Pancreas (tissue), 10 donors: ENCODE data around the gene ANKRD22. TPM values are rescaled to one million over a fixed set of nuclear protein-coding genes. Genes with fewer than 3 reads are reported as not detected.
A peak's percentile ranks its signal among the peaks of the same experiment; 100 is the strongest.

ENCODE experiments used
- ATAC-seq, 4 donors: fragments of 200-7000 bp; cut with Tn5 transposase; one replicate each; pipeline versions ENCODE4 v1.8.0 to v1.9.1; 2020; ENCODE audit warnings: mild to moderate bottlenecking in 4 of 4, moderate library complexity in 4 of 4
- DNase-seq, 6 donors: peaks; one replicate each; pipeline ENCODE4 v3.0.0-alpha.2; 2020
- FAIRE-seq: peaks from 2 replicates; lab custom pipeline; 2012; peaks lifted over from hg19 to GRCh38; lab: Jason Lieb, UNC
- H3K27ac ChIP-seq, 4 donors: fragments of 200-600 bp; sonication (generic); 1 replicate in 3 of 4; 2 replicates in 1 of 4; pipeline versions ENCODE4 v1.5.0 to v1.8.0; 2020
- H3K27me3 ChIP-seq, 4 donors: fragments of 200-600 bp; one replicate each; pipeline ENCODE4 v1.8.0; 2021
- H3K36me3 ChIP-seq, 3 donors: fragments of 200-600 bp; sonication (generic) in 1 of 3; one replicate each; pipeline versions ENCODE4 v1.5.0 to v1.8.0; 2020 to 2021
- H3K4me1 ChIP-seq, 3 donors: fragments of 200-600 bp; one replicate each; pipeline ENCODE4 v1.8.0; 2021
- H3K4me3 ChIP-seq, 4 donors: fragments of 200-600 bp; sonication (generic) in 2 of 4; one replicate each; pipeline versions ENCODE4 v1.5.0 to v1.8.0; 2020 to 2021
- H3K9me3 ChIP-seq, 4 donors: fragments of 200-600 bp; one replicate each; pipeline ENCODE4 v1.8.0; 2021
- CTCF ChIP-seq, 4 donors: fragments of 200-600 bp; sonication (generic) in 3 of 4; IDR thresholded peaks; one replicate each; pipeline versions ENCODE4 v1.5.0 to v1.8.0; 2021; ENCODE audit warnings: antibody characterized with exemption in 4 of 4
- WGBS, 2 donors: extraction: QIAGEN DNeasy Blood & Tissue Kit; methylation state at CpG; one replicate each; pipeline ENCODE4 v1.1.7; 2013; 5-methylcytosine and 5-hydroxymethylcytosine counted together
- intact Hi-C, 3 donors: fragments of 100-400 bp; cut with DNase I; formaldehyde crosslinking; loops; one replicate each; pipeline versions ENCODE4 v1.11.1 to v1.14.2; 2022
- polyA plus RNA-seq, 2 donors: library from polyadenylated mRNA; stranded (reverse); fragments of 200-250 nt; gene quantifications; one replicate each; pipeline ENCODE4 v1.2.3, GENCODE V29; 2013
- total RNA-seq, 6 donors: library from RNA; stranded (reverse); fragmentation: NEBNext Ultra II Directional in 4 of 6; extraction: Animal tissue kit (Norgen Biotek cat#: 25700) in 4 of 6; gene quantifications; one replicate each; pipeline versions ENCODE4 v1.2.1 to v1.2.4, GENCODE V29; 2021 to 2023
- donor health status: healthy with polysubstance abuse.
- donor health status: DM: no; HTN: no; CAD: no; lungs with moderate emphysema.
- donor health status: DM: no; HTN: no; CAD: no.
- donor health status: control.
- donor health status: control.
- donor health status: Bipolar disorder and iron deficiency.
- donor health status: DM: yes; HTN: yes; CAD: no.
- donor health status: DM: no; HTN: no; CAD: no.
- donor health status: DM: no; HTN: no; CAD: no.
- donor health status: DM: yes; HTN: yes; CAD: no.

Gene ANKRD22
- total and polyA plus RNA-seq, 8 donors: 2.3 to 17.4 (median 4.0) TPM

GRCh38 chr10:88896372-88896993 is 44.8 kb upstream of the ANKRD22 start:
- TF ChIP-seq CTCF (IDR thresholded peaks at IDR 0.05): no peak
- FAIRE-seq: peak; percentile 20
- no peak for DNase-seq
- H3K27ac ChIP-seq: no peak overlapping the region
- 90 to 91% methylated on average over 4 of the region's 4 CpGs for WGBS, 2 donors
- H3K9me3 ChIP-seq: no peaks in the 10 kb centered on the region
- H3K27me3 ChIP-seq: no peaks in the 10 kb centered on the region
- no peaks in the 10 kb centered on the region for H3K4me1 ChIP-seq
- H3K36me3 ChIP-seq: no peaks in the 10 kb centered on the region
- intact Hi-C loops: no loop called here
- no peak overlapping the region for H3K4me3 ChIP-seq
- ATAC-seq: peak in 3 of 4 donors; percentile 48 to 70 (median 67)

- no peak for ATAC-seq
- H3K4me1 ChIP-seq: no peaks in the 10 kb centered on the region
- H3K36me3 ChIP-seq: no peaks in the 10 kb centered on the region
- H3K27ac ChIP-seq: no peak overlapping the region
- intact Hi-C loops: no loop called here
- TF ChIP-seq CTCF (IDR thresholded peaks at IDR 0.05): no peak
- DNase-seq: no peak
- H3K27me3 ChIP-seq: no peaks in the 10 kb centered on the region
- H3K9me3 ChIP-seq: no peaks in the 10 kb centered on the region
- no peak overlapping the region for H3K4me3 ChIP-seq
- WGBS, 2 donors: 77 to 88% methylated on average over 1 of the region's 1 CpG
- no peak for FAIRE-seq
Observed at GRCh38 chr10:88895250-88895649, 43.6 kb upstream of the ANKRD22 start.

- H3K27me3 ChIP-seq: no peaks in the 10 kb centered on the region
- H3K27ac ChIP-seq: no peak overlapping the region
- intact Hi-C loops: no loop called here
- H3K9me3 ChIP-seq: no peaks in the 10 kb centered on the region
- no peak for FAIRE-seq
- H3K4me3 ChIP-seq: no peak overlapping the region
- WGBS, 2 donors: 76 to 80% methylated on average over 3 of the region's 3 CpGs
- DNase-seq: no peak
- H3K36me3 ChIP-seq: no peaks in the 10 kb centered on the region
- H3K4me1 ChIP-seq: no peaks in the 10 kb centered on the region
- peak in 3 of 4 donors; percentile 9 to 28 (median 19) for ATAC-seq
- TF ChIP-seq CTCF (IDR thresholded peaks at IDR 0.05): no peak
Observed at GRCh38 chr10:88893611-88894010, 42.0 kb upstream of the ANKRD22 start.

- Histone ChIP-seq H3K27ac (no peak overlapping the region), H3K36me3 (no peaks in the 10 kb centered on the region), H3K27me3 (no peaks in the 10 kb centered on the region), H3K4me3 (no peak overlapping the region), H3K9me3 (no peaks in the 10 kb centered on the region), H3K4me1 (no peaks in the 10 kb centered on the region)
- intact Hi-C loops: no loop called here
- FAIRE-seq (peak; percentile 57), ATAC-seq (no peak), DNase-seq (no peak)
- 76 to 84% methylated on average over 2 of the region's 2 CpGs for WGBS, 2 donors
- no peak for TF ChIP-seq CTCF (IDR thresholded peaks at IDR 0.05)
Observed at GRCh38 chr10:88892222-88892967, 40.8 kb upstream of the ANKRD22 start.
